ENCODE results near the gene SNX1. TPM values are rescaled to one million over a fixed set of nuclear protein-coding genes. Genes with fewer than 3 reads are reported as not detected.
A peak's percentile ranks its signal among the peaks of the same experiment; 100 is the strongest.

SNX1 gene
- total and polyA plus RNA-seq, 2 of the 8 experiments (the other 6 are each of a cell fraction or from before 2014, with no cell fraction given) = 27.9 to 59.8 TPM

DNA sequence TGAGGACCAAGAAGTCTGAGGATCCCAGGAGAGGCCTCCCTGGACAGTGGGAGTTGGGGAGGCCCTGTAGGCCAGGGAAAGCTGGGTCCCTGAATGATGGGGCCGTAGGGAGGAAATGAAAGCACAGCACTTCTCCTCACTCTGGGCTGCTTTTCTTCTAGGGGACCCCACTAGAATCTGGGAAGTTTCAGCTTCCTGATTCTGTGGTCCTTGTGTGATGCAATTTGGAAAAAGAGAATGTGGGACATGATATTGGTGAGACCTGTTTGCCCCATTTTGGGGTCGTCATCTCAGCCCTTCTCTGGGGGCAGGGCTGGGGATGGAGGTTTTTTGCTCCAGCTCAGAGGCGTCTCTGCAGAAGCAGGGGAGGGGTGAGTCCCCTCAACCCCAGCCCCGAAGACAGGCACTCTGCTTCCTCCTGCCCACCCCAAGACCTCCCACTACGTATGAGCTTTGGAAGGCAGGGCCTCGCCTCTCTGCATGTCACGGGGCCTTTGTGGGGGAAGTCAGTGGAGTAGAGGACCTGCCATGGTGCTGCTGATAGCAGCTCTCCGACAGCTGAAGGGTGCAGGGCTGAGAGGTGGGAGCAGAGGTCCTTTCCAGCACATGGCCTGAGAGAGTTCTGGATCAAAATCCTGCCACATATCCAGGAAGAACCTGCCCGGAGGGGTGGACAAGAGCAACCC lies 54.3 kb downstream of the SNX1 start:
- H3K23ac ChIP-seq (ENCODE audit: insufficient read length) = no peak overlapping the region
- H2BK20ac ChIP-seq (ENCODE audit: low read length) = no peak overlapping the region
- no peak overlapping the region for H3K14ac ChIP-seq (ENCODE audit: insufficient read length)
- DNase-seq (ENCODE audit: low read depth in 1 of 2, low spot score in 2 of 2) = no peak
- no peak overlapping the region for H4K91ac ChIP-seq (replicated peaks; ENCODE audit: insufficient read length, low read length)
- H4K5ac ChIP-seq (ENCODE audit: insufficient read length, low read depth, low read length) = no peak overlapping the region
- no peak overlapping the region for H3K4ac ChIP-seq (replicated peaks; ENCODE audit: insufficient read length, low read depth, low read length)
- H3K27me3 ChIP-seq (replicated peaks in 1 of 4; ENCODE audit: control insufficient read depth in 3 of 4, extremely low read depth in 1 of 4, insufficient read depth in 3 of 4, low read length in 3 of 4) = peaks cover 0 to 18% (median 14%) of the 10 kb centered on the region in 4 experiments; a peak in 5 of 7 replicates
- H3K79me1 ChIP-seq (ENCODE audit: low read depth, low read length) = no peaks in the 10 kb centered on the region
- no peak overlapping the region for H3K27ac ChIP-seq (ENCODE audit: low read depth, low read length)
- H3K9ac ChIP-seq (replicated peaks in 1 of 4; ENCODE audit: extremely low read depth in 1 of 4, low read depth in 3 of 4, low read length in 3 of 4) = no peak overlapping the region
- H3K23me2 ChIP-seq (ENCODE audit: low read depth, low read length) = peaks cover 9% of the 10 kb centered on the region; the same call in 1 of the 2 replicates
- H2BK12ac ChIP-seq (ENCODE audit: low read depth, low read length) = no peak overlapping the region
- 74% methylated on average over 9 of the region's 9 CpGs; no CpG with 5 or more reads in 1 of the 2 experiments for WGBS, 2 experiments (ENCODE audit: extremely low coverage in 1 of 2, insufficient coverage in 1 of 2, insufficient read length in 1 of 2, insufficient replicate concordance in 2 of 2, low coverage in 1 of 2, low lambda C conversion rate in 2 of 2, missing lambda C conversion rate in 1 of 2)
- no peak overlapping the region for H4K8ac ChIP-seq (ENCODE audit: extremely low read depth, insufficient read depth, low read length)
- H2BK120ac ChIP-seq (replicated peaks; ENCODE audit: low read depth, low read length) = no peak overlapping the region
- no peak overlapping the region for H2AFZ ChIP-seq (ENCODE audit: low read length)
- no peaks in the 10 kb centered on the region for H3K9me3 ChIP-seq (ENCODE audit: insufficient read depth in 2 of 2, low read depth in 1 of 2, low read length in 1 of 2)
- no peak overlapping the region for H2BK5ac ChIP-seq (ENCODE audit: low read depth, low read length)
- ChIA-PET CTCF (ENCODE audit: partially characterized antibody) (interaction anchor here (0.6 to 2.6 kb wide), 10 partner anchors 11 to 875 kb away, joined by 3 to 10 read pairs (median 4); partner anchors contain the start of gene CIAO2A), POLR2A (ENCODE audit: partially characterized antibody) (interaction anchor here (0.6 to 0.9 kb wide), 3 partner anchors 59 to 786 kb away, joined by 3 to 4 read pairs (median 3); no protein-coding TSS in a partner anchor)
- H3K79me2 ChIP-seq (ENCODE audit: control insufficient read depth in 1 of 2, insufficient read depth in 2 of 2, low read length in 2 of 2) = no peaks in the 10 kb centered on the region
- 0 out of 2 replicates have a peak overlapping the region, but pooled peaks have one; percentile 18 for H2BK15ac ChIP-seq (ENCODE audit: low read length)
- H3K36me3 ChIP-seq (ENCODE audit: control insufficient read depth in 2 of 4, insufficient read depth in 4 of 4, low read length in 3 of 4) = peaks cover 0 to 3% (median 1%) of the 10 kb centered on the region in 4 experiments; a peak in 2 of 8 replicates
- no peak overlapping the region for H2AK5ac ChIP-seq (ENCODE audit: low read depth, low read length)
- H3K56ac ChIP-seq (replicated peaks; ENCODE audit: insufficient read length, low read depth, low read length) = no peak overlapping the region
- no peak overlapping the region for H3K4me3 ChIP-seq (ENCODE audit: extremely low read depth in 1 of 4, insufficient read depth in 2 of 4, low read depth in 3 of 4, low read length in 4 of 4)
- peaks cover 6% of the 10 kb centered on the region in 2 experiments for H4K20me1 ChIP-seq (replicated peaks in 1 of 2; ENCODE audit: control insufficient read depth in 1 of 2, insufficient read depth in 2 of 2, low read length in 2 of 2)
- no peak for FAIRE-seq
- no peak overlapping the region; a peak in 1 of 4 replicates for H3K4me2 ChIP-seq (ENCODE audit: insufficient read depth in 1 of 2, low read depth in 2 of 2, low read length in 2 of 2)
- H3K4me1 ChIP-seq (replicated peaks in 1 of 4; ENCODE audit: control insufficient read depth in 3 of 4, insufficient read depth in 4 of 4, low read length in 3 of 4) = peaks cover 0 to 12% (median 8%) of the 10 kb centered on the region in 4 experiments; a peak in 6 of 7 replicates
- no peak overlapping the region for H3K18ac ChIP-seq (ENCODE audit: extremely low read depth, low read length)
- TF ChIP-seq SIN3A (conservative IDR thresholded peaks at IDR 0.05 in 1 of 2, IDR thresholded peaks at IDR 0.05 in 1 of 2; ENCODE audit: low read depth in 1 of 2, low read length in 2 of 2) (no peak), SIX5 (IDR thresholded peaks at IDR 0.05; ENCODE audit: low read depth, low read length) (no peak), FOSL1 (IDR thresholded peaks at IDR 0.05; ENCODE audit: insufficient read depth, low read depth, low read length) (no peak), GABPA (IDR thresholded peaks at IDR 0.05; ENCODE audit: borderline replicate concordance, insufficient read depth, low read length) (no peak), TBP (IDR thresholded peaks at IDR 0.05; ENCODE audit: low read depth, low read length) (no peak), EGR1 (IDR thresholded peaks at IDR 0.05; ENCODE audit: borderline replicate concordance, low read depth, low read length) (no peak), CBX8 (IDR thresholded peaks at IDR 0.05; ENCODE audit: borderline replicate concordance, low read depth, low read length) (no peak), TEAD4 (IDR thresholded peaks at IDR 0.05; ENCODE audit: low read depth, low read length) (no peak), SRF (IDR thresholded peaks at IDR 0.05; ENCODE audit: low read depth, low read length) (no peak), KDM5A (IDR thresholded peaks at IDR 0.05; ENCODE audit: low read length) (no peak)
- TF ChIP-seq, protein P1, sequence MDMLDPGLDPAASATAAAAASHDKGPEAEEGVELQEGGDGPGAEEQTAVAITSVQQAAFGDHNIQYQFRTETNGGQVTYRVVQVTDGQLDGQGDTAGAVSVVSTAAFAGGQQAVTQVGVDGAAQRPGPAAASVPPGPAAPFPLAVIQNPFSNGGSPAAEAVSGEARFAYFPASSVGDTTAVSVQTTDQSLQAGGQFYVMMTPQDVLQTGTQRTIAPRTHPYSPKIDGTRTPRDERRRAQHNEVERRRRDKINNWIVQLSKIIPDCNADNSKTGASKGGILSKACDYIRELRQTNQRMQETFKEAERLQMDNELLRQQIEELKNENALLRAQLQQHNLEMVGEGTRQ (IDR thresholded peaks at IDR 0.05; ENCODE audit: low read length) = no peak

Data from H1 (cell line).